H4 (cell line): ENCODE results near the gene DERL2. TPM values are rescaled to one million over a fixed set of nuclear protein-coding genes. Genes with fewer than 3 reads are reported as not detected.

Source experiments
- DNase-seq: peaks from one replicate; pipeline ENCODE4 v3.0.0-alpha.2; 2015; ENCODE audit warnings: low spot score
- total RNA-seq: library from RNA; depleted of rRNA; stranded (reverse); fragments of >200 nt; shearing (Covaris generic); gene quantifications from 2 replicates; pipeline ENCODE4 v1.2.3, GENCODE V29; 2014; rRNA removed

DERL2 gene
- total RNA-seq: 21.2 and 43.2 TPM in 2 replicates

DNA sequence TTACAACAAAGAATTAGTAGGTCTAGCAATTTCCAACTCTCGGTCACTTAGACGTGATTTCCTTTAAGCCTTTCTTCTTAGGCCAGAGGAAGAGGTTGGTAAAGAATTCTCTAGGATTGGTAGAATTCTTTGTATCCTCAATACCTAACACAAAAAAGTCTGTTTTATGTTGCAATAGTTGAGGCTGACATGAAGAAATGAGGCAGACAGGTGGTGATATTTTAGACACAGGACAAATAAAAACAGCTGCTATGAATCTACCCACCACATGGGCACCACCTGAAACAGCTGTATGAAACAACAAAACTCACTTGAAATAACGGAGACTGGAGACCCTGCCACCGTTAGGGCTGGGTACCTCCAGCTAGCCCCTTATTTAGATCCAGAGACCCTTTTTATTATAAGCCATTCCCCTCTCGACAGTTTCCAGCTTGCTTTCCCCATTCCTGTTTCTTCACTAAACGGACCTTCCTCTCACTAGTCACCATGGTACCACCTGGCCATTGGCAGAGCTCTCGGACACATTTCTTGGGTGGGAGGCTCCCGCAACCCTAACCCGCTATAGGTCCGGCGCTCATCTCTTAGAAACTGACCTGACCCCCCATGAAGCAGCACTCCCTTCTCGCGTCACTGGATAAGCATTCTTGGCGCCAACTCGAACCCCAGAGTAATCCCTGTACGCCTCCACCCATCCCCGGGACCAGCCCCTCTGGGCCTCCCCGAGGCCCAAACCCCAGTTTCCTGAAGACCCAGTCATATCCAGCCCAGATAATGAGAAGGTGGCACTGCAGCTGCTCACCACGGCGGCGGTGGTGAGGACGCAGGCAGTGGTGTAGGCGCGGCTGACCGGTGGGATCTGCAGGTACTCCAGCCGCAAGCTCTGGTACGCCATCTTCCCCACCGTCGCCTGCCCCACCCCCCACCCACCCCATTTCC is at the start of gene DERL2:
Gene DERL2 (minus strand): TSS at position 909 of the 936 bp plus-strand sequence. CDS start 17 bp downstream, at position 892.
- no peak for DNase-seq

DNA sequence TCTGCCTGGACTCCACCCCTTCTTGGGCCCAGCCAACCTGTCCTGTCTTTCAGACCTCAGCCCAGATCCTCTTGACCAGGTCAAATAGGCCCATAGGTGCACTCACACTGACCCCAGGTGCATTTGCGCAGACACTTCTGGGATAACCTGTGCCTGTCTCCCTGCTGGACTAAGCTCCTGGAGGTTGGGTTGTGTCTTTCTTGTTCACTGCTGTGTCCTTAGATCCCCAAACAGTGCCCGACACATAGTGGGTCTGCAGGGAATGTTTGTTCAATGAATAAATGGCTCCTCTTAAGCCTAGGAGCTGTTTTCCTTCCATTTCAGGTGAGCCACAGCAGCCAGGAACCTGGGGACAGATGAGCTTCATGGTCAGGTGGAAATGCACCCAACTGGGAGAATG is 49.5 kb upstream of the DERL2 start:
- DNase-seq: no peak

DNA sequence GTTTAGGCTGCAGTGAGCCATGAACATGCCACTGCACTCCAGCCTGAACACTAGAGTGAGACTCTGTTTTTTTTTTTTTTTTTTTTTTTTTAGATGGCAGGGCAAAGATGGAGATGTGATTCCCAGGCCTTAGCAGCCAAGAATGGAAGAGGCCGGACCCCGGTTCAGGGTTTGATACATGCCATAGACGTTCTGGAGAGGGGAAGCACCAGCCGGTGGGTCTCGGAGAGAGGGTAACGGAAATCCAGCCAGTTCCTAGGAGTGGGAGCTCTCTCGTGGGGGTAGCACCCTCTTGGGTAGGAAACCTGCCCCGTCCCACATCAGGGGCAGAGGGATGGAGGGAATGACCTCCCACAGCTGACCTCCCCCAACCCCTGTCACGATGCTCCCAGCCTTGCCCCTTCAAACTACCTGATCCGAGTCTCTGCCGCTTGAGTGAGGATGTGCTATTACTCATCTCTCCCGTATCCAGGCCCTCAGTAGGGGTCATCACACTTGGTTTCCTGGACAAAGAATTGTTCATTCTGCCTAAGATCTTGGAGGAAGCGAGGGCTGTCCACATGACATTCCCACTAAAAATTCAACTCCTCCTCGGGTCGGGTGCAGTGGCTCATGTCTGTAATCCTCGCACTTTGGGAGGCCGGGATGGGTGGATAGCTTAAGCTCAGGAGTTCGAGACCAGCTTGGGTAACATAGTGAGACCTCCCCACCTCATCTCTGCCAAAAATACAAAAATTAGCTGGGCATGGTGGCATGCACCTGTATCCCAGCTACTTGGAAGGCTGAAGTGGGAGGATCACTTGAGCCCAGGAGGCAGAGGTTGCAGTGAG is 47.7 kb upstream of the DERL2 start:
- no peak for DNase-seq

DNA sequence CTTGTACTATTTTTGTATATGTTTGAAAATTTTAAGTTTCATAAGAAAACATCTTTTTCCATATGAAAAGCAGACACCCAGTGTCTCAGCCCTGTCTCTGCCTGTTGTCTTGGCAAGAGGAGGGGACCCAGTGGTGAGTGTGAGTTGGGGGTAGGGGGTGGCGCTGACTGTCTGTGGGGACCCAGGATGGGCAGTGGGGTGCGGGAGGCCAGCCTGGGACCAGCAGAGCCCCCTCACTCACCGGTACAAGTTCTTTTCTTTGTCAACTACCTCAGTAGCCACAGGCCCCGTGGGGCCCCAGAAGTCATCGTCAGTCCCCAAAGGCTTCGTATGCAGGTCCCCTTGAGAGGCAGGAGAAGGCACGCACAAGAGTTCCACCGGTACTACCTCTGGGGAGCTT is 46.6 kb upstream of the DERL2 start:
- no peak for DNase-seq

DNA sequence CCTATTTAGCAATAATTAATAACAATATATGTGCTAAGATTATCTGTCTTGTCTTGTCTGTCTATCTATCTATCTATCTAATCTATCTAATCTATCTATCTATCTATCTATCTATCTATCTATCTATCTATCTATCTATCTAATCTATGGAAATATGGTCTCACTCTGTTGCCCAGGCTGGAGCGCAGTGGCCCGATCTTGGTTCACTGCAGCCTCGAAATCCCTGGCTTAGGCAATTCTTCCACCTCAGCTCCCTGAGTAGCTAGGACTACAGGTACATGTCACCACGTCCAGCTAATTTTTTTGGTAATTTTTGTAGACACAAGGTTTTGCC is 45.1 kb upstream of the DERL2 start:
- no peak for DNase-seq

DNA sequence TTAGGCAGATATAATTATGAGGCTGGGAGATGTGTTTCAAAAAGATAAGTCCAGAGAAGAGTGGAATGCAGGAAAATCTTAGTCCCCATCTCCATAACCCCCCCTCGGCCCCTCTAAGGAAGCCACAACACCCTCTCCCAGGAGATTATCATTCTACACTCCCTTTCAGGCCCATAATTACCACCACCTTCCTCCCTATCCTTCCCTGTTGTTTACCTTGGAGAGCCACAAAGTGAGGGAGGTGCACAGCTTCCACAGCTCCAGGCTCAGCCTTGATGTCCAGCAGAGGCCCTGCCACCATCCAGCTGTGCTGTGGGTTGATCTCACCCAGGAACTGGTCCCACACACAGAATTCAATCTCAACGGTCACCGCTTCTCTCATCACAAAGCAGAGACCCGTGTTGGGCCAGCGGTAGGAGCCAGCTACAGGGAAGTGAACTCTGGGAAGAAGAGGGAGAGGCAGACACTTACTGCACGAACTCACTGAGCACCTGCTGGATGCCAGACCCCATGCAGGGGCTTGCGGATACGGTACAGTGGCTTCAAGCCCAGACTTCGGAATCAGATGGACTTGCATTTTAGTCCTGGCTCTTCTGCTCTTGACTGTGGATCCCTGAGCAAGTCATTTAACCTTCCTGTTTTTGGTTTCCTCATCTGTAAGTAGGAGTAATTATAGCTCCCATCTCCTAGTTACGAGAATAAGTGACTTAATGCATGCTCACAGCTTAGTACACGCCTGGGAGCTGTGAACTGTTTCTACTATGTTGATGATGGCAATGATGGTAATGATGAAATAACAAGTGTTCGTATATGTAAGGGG is 44.5 kb upstream of the DERL2 start:
- no peak for DNase-seq

DNA sequence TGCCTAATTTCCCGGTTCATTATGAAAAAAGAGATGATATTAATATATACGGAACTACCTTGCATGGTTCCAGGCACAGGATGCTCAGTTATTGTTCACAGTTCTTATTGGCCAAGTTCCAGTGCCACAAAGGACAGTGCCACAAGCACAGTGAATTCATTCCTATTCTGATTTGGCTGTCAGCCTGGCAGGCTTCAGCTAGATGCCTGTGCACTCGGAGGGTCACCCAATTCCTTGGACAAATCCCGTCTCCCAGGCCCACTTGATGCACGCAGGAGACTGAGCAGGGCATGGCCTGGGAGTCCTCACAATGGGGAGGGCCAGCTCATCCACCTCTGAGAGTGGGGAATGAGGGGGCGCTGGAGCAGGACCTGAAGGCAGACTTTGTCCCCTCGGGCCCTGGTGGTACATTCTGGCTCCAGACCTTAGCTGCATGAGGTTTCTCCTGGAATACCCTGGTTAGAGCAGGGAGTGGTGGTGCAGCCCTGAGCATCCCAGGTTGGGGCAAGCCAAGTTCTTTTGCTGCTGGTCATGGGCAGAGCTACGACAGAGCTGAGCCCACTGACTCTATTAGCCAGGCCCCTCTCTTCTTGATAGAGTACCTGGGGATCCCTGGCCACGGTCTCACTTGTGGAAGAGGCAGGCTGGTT is 41.7 kb upstream of the DERL2 start:
- DNase-seq: no peak

DNA sequence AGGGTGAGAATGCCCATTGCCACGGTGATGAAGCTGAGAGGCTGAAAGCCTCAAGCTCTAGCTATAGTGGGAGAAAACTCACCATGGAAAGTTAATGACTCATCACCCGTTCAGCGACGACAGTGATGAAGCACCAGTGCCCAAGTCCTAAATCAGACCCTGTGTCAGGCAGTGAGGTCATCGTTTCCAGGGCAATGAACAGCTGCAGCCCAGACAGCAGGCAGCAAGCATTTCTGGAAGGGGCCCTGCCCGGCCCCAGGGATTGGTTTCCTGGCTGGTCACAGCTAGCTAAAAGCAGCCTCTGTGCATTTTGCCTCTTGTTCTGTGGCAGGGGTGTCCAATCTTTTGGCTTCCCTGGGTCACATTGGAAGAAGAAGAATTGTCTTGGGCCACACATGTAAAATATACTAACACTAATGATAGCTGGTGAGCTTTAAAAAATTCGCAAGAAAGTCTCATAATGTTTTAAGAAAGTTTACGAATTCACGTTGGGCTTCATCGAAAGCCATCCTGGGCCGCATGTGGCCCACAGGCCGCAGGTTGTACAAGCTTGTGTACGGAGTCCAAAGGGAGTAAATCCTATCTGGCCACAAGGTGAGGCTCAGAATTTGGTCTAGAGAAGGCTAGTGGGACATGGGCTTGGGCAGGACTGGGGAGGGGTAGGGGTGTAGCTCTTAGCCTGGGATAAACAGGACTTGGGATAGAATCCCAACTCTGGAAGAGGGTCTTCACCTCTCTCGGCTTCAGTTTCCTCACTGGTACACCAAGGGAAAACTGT is 41.0 kb upstream of the DERL2 start:
- peak; percentile 93 for DNase-seq

DNA sequence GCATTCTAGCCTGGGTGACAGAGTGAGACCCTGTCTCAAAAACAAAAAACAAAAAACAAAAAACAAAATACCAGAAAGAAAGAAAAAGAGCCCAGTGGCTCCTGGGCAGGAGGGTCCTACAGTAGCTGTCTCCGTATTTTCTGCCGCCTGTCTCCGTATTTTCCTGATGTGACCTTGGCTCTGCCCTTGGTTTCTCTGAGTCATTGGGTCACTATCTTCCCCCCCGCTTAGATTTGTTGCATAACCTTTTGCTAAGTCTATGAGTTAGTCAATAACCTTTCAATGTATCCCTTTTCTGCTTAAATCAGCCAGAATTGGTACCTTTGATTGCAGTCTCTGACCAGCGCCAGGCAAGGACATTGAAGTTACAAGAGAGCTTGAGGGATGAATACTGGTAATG is 37.3 kb upstream of the DERL2 start:
- DNase-seq: no peak

DNA sequence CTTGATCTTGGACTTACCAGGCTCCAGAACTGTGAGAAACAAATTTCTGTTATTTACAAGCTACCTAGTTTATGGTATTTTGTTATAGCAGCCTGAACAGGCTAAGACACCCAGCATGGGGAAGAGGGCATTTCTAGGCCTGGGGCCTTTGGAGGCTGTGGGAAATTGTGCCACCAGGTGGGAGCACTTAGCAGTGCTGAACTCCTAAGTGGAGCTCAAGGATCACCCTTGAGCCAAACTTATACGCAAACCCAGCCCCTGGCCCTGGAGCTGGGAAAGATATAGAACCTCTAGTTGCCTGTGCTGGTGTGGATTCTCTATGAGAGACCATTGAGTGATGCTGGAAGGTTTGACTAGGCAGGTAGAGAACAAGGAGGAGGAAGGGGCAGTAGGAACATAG is 36.5 kb upstream of the DERL2 start:
- no peak for DNase-seq

DNA sequence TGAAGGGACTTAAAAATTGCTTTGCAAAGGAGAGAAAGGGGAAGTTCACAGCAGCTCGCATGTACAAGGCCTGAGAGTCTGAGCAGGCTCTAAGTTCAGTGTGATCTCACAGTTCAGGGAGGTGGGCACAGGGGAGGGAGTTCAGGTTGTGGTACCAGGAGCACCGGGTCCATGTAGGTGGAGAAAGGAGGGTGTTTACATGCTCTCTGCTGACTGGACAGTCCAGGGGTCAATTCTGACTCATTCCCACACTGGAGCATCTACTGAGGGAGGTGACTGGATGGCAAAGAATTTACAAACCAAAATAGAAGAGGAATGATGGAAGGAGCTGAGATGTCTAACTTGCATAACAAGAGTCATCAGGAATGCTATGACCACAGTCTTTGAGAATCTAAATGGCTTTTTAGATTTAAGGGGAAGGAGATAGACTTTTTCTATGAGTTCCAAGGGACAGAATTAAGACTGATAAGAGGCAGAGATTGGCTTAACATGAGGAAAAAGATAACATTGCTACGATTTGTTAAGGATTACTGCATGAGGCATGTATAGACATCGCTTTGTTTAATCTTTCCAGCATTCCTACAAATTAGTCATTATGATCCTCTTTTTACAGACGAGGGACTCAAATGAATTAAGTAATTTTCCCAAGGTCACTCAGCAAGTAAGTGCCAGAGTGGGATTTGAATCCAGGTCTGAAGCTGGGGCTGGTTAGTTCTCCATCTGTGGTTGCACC is 30.2 kb upstream of the DERL2 start:
- peak; percentile 60 for DNase-seq

DNA sequence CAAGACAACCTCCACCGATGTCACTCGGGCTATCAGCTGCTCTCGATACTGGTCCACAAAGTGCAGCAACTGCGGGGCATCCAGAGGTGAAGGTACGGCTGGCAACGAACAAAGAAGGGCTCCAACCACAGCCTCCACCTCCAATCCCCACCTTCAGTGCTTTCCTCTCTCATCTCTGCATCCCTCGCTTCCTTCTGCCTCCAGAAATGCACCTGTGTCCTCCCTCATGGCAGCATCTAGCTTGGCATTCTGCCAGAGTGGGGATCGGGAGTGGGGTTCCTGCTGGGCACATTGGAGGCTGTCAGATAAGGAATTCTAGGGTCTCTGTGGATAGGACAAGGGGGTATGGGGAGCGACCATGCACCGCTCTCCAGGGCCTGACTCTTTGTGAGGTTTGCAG is 29.0 kb upstream of the DERL2 start:
- DNase-seq: no peak

DNA sequence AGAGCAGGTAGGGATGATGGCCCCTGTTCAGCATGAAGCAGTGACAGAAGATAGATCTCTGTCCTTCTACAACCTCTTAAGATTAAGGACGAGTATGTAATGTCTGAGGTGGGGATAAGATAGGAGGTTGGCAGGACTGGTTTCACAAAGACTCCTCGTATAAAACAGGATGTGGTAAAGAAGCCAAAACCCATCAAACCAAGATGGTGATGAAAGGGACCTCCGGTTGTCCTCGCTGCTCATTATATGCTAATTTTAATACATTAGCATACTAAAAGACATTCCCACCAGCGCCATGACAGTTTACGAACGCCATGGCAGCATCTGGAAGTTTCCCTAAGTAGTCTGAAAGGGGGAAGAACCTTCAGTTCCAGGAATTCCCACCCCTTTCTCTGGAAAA is 27.6 kb upstream of the DERL2 start:
- DNase-seq: no peak

DNA sequence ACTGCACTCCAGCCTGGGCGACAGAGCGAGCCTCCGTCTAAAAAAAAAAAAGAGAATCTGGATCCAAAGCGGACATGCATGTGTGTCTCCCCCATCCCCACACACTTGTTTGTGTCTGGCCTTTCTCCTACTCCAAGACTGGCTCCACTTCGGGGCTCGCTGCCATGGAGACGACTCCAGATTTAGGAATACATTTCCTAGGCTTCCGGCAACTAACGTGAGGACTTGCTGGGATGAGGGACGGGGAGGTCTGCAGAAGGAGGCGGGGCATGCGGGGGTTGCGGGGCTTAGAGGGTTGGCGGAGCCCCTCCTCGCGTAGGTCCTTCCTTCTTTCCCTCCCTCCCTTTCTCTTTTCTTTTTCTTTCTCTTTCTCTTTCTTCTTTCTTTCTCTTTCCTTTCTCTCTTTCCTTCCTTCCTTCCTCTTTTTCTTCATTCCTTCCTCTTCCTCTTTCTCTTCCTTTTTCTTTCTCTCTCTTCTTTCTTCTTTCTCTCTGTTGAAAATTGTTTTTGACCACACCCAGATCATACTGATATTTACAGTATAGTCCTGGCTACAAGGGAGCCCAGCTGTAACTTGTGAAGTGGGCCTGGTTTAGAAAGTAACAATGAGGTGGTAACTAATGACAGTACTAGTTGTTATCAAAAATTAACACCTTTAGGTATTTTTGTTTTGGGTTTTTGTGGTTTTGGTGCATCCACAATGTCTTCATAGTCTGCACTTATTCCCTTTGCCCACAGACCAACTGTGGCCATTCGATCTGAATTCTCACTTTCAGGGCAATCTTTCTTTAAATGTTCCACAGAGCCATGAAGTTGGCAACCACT is 25.6 kb upstream of the DERL2 start:
- DNase-seq: no peak

DNA sequence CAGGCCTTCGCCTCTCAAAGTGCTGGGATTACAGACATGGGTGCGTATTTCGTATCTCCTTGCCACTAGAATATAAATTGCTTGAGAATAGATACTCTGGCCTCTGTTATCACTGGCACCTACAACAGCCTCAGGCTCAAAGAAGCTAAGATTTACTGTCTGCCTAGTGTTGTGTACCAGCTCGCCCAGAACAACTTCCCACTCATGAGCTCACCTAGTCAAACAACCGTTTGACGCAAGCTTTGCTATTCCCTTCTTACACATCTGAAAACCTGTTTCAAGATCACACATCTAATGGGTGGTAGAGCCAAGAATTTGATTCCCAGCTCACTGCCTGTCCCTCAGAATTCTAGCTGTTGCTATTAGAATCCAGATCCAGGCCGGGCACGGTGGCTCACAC is 24.8 kb upstream of the DERL2 start:
- DNase-seq: no peak

DNA sequence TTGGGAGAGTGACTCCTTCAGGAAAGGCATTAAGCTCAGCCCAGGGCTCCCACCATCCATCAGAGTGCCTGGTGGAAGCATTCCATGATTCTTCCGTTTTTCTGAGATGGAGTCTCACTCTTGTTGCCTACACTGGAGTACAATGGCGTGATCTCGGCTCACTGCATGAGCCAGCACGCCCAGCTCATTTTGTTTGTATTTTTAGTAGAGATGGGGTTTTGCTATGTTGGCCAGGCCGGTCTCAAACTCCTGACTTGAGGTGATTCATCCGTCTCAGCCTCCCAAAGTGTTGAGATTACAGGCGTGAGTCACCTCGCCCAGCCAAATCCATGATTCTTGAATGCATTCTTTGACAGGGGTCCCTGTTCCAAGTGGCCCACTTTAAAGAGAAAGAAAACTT is 23.5 kb upstream of the DERL2 start:
- DNase-seq: peak; percentile 17

DNA sequence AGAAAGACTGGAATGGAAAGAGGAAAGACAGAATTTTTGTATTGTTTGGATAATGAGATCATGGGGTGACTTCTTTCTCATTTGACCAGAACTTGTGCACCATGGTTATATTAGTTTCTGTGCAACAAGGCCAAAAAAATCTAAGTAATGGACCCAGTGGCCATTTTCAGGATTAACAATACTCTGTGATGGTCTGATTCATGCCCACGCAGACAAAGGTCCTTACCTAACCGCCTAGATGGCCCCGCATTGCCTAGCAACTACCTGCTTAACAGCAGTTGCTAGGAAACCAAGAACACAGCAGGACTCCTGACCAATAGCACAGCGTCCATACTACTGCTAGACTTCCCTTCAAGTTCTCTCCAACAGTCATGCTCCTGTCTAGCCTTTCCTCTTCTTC is 22.8 kb upstream of the DERL2 start:
- DNase-seq: peak; percentile 29

DNA sequence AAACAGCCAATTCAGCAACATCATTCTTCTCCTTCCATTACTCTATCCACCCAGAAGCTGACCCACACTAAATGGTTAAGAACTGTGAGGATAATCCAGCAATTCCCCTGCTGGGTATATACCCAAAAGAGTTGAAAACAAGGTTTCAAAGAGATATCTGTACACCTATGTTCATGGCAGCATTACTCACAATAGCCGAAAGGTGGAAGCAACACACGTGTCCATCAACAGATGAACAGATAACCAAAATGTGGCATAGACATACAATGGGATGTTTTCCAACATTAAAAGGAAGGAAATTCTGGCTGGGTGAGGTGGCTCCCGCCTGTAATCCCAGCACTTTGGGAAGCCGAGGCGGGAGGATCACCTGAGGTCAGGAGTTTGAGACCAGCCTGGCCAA is 20.3 kb upstream of the DERL2 start:
- DNase-seq: no peak

DNA sequence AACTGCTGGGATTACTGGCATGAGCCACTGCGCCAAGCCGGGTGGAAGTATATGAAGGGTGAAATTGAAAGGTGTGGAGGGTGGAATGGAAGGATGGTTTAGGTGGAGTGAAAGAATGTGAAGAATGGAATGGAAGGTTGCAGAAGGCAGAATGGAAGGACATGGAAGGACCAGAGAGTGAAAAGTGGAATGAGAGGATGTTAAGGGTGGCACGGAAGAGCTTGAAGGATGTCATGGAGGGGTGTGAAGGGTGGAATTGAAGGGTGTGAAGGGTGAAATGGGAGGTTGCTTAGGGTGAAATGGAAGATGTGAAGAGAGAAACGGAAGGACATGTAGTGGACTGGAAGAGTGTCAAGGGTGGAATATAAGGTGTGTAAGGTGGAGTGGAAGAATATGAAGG is 16.6 kb upstream of the DERL2 start:
- DNase-seq: no peak
